H9 (cell line): Measurements from ENCODE around the gene JKAMP. TPM values are rescaled to one million over a fixed set of nuclear protein-coding genes. Genes with fewer than 3 reads are reported as not detected.

Experiments used
- DNase-seq: peaks from one replicate; pipeline ENCODE4 v3.0.0-alpha.2; 2017
- H2AFZ ChIP-seq: one replicate; pipeline ENCODE4 v1.6.1; 2013; ENCODE audit warnings: mild to moderate bottlenecking, low read length, control low read depth, moderate library complexity
- H2AK5ac ChIP-seq: 2 replicates; pipeline ENCODE4 v1.6.1; 2013; ENCODE audit warnings: low read length, control low read depth, mixed read lengths; ENCODE audit not compliant: insufficient read length
- H2BK120ac ChIP-seq: one replicate; pipeline ENCODE4 v1.6.1; 2013; ENCODE audit warnings: low read depth, mild to moderate bottlenecking, low read length, control low read depth, inconsistent platforms; ENCODE audit not compliant: poor library complexity, severe bottlenecking
- H2BK12ac ChIP-seq: 2 replicates; pipeline ENCODE4 v1.6.1; 2013; ENCODE audit warnings: low read length, control low read depth, mixed read lengths, low read depth; ENCODE audit not compliant: insufficient read length
- H2BK15ac ChIP-seq: 2 replicates; pipeline ENCODE4 v1.6.1; 2013; ENCODE audit warnings: low read depth, low read length, control low read depth
- H2BK20ac ChIP-seq: one replicate; pipeline ENCODE4 v1.6.1; 2013; ENCODE audit warnings: low read depth, mild to moderate bottlenecking, low read length, control low read depth, inconsistent platforms; ENCODE audit not compliant: poor library complexity, severe bottlenecking
- H2BK5ac ChIP-seq: 2 replicates; pipeline ENCODE4 v1.6.1; 2013; ENCODE audit warnings: low read length, control low read depth, mixed read lengths; ENCODE audit not compliant: insufficient read length
- H3K14ac ChIP-seq: 2 replicates; pipeline ENCODE4 v1.6.1; 2013; ENCODE audit warnings: low read length, control low read depth; ENCODE audit not compliant: insufficient read depth
- H3K18ac ChIP-seq: 2 replicates; pipeline ENCODE4 v1.6.1; 2013; ENCODE audit warnings: low read depth, mild to moderate bottlenecking, mixed read lengths, low read length, control low read depth; ENCODE audit not compliant: insufficient read length
- H3K23ac ChIP-seq: 2 replicates; pipeline ENCODE4 v1.6.1; 2013; ENCODE audit warnings: low read length, control low read depth, mixed read lengths, low read depth; ENCODE audit not compliant: insufficient read length
- H3K23me2 ChIP-seq: 2 replicates; pipeline ENCODE4 v1.6.1; 2013; ENCODE audit warnings: low read depth, mild to moderate bottlenecking, mixed read lengths, low read length, control low read depth; ENCODE audit not compliant: insufficient read length, poor library complexity, severe bottlenecking
- H3K27ac ChIP-seq: 2 replicates; pipeline ENCODE4 v1.5.1; 2013; ENCODE audit warnings: low read length, control low read depth, mixed read lengths, low read depth; ENCODE audit not compliant: insufficient read length
- H3K27me3 ChIP-seq: 2 replicates; pipeline ENCODE4 v1.6.1; 2013; ENCODE audit warnings: low read length, control low read depth, inconsistent platforms; ENCODE audit not compliant: insufficient read depth
- H3K4ac ChIP-seq: 2 replicates; pipeline ENCODE4 v1.6.1; 2013; ENCODE audit warnings: low read depth, mild to moderate bottlenecking, control low read depth, inconsistent platforms, low read length, moderate library complexity
- H3K4me1 ChIP-seq: 2 replicates; pipeline ENCODE4 v1.6.1; 2013; ENCODE audit warnings: low read length, control low read depth, inconsistent platforms; ENCODE audit not compliant: insufficient read depth
- H3K4me2 ChIP-seq: 2 replicates; pipeline ENCODE4 v1.6.1; 2013; ENCODE audit warnings: low read length, control low read depth, mixed read lengths; ENCODE audit not compliant: insufficient read length, insufficient read depth
- H3K56ac ChIP-seq: 2 replicates; pipeline ENCODE4 v1.6.1; 2013; ENCODE audit warnings: low read depth, mild to moderate bottlenecking, mixed read lengths, low read length, control low read depth; ENCODE audit not compliant: insufficient read length
- H3K79me1 ChIP-seq: 2 replicates; pipeline ENCODE4 v1.6.1; 2013; ENCODE audit warnings: low read depth, mild to moderate bottlenecking, moderate library complexity, low read length, control low read depth, inconsistent platforms; ENCODE audit not compliant: insufficient read depth, poor library complexity, severe bottlenecking
- H3K79me2 ChIP-seq: 2 replicates; pipeline ENCODE4 v1.6.1; 2013; ENCODE audit warnings: low read length, control low read depth, inconsistent platforms; ENCODE audit not compliant: insufficient read depth
- H3K9ac ChIP-seq: 2 replicates; pipeline ENCODE4 v1.6.1; 2013; ENCODE audit warnings: low read length, control low read depth, mixed read lengths; ENCODE audit not compliant: insufficient read length; ENCODE audit errors: extremely low read depth
- H3K9me3 ChIP-seq: one replicate; pipeline ENCODE4 v1.6.1; 2013; ENCODE audit warnings: low read depth, low read length, inconsistent platforms; ENCODE audit not compliant: control insufficient read depth
- H3T11ph ChIP-seq: one replicate; pipeline ENCODE4 v1.6.1; 2013; ENCODE audit warnings: mild to moderate bottlenecking, low read length, control low read depth, inconsistent platforms
- H4K20me1 ChIP-seq: one replicate; pipeline ENCODE4 v1.6.1; 2013; ENCODE audit not compliant: control insufficient read depth, insufficient read length, insufficient read depth
- H4K5ac ChIP-seq: 2 replicates; pipeline ENCODE4 v1.6.1; 2013; ENCODE audit warnings: low read depth, mild to moderate bottlenecking, mixed read lengths, low read length, control low read depth; ENCODE audit not compliant: insufficient read length
- H4K8ac ChIP-seq: replicated peaks from 2 replicates; pipeline ENCODE4 v1.6.1; 2013; ENCODE audit warnings: low read length, control low read depth, mixed read lengths, low read depth; ENCODE audit not compliant: insufficient read length
- H4K91ac ChIP-seq: 2 replicates; pipeline ENCODE4 v1.6.1; 2013; ENCODE audit warnings: low read depth, mild to moderate bottlenecking, moderate library complexity, mixed read lengths, low read length, control low read depth; ENCODE audit not compliant: insufficient read length
- H3K27ac Mint-ChIP-seq, 3 experiments: 2 replicates in 2 of 3; 3 replicates in 1 of 3; pipeline ENCODE4 v1.8.0; 2020 to 2021; ENCODE audit warnings: mixed read lengths in 3 of 3, mild to moderate bottlenecking in 1 of 3, moderate library complexity in 1 of 3
- H3K27me3 Mint-ChIP-seq: 2 replicates; pipeline ENCODE4 v1.8.0; 2021; ENCODE audit warnings: low read depth, mild to moderate bottlenecking, moderate library complexity, mixed read lengths
- H3K36me3 Mint-ChIP-seq, 3 experiments: 2 replicates in 2 of 3; 3 replicates in 1 of 3; pipeline ENCODE4 v1.8.0; 2020 to 2021; ENCODE audit warnings: low read depth in 3 of 3, mixed read lengths in 3 of 3; ENCODE audit not compliant: insufficient read depth in 1 of 3
- H3K4me1 Mint-ChIP-seq, 2 experiments: 2 replicates each; pipeline ENCODE4 v1.8.0; 2020; ENCODE audit warnings: mixed read lengths in 2 of 2
- H3K4me3 Mint-ChIP-seq, 2 experiments: 2 replicates in 1 of 2; 3 replicates in 1 of 2; pipeline ENCODE4 v1.8.0; 2020 to 2021; ENCODE audit warnings: mild to moderate bottlenecking in 2 of 2, mixed read lengths in 2 of 2, moderate library complexity in 1 of 2
- H3K9me3 Mint-ChIP-seq, 2 experiments: 2 replicates in 1 of 2; 3 replicates in 1 of 2; pipeline ENCODE4 v1.8.0; 2020; ENCODE audit warnings: mild to moderate bottlenecking in 2 of 2, mixed read lengths in 2 of 2, moderate library complexity in 1 of 2
- CTCF ChIP-seq: fragments of 200-600 bp; sonication (generic); conservative IDR thresholded peaks from 3 replicates; pipeline ENCODE4 v1.8.0; 2021; ENCODE audit warnings: antibody characterized with exemption, mild to moderate bottlenecking
- WGBS: extraction: QIAGEN DNeasy Blood & Tissue Kit; methylation state at CpG from one replicate; pipeline ENCODE4 v1.1.7; 2013; ENCODE audit warnings: missing lambda C conversion rate, low lambda C conversion rate, mixed read lengths; ENCODE audit not compliant: insufficient read length; ENCODE audit errors: extremely low coverage; 5-methylcytosine and 5-hydroxymethylcytosine counted together
- total RNA-seq: library from RNA; stranded (reverse); gene quantifications from 2 replicates; pipeline ENCODE4 v1.2.1, GENCODE V29; 2021

Gene JKAMP
- total RNA-seq, 1 experiment from 2014 or later: 33.8 TPM

- Mint-ChIP-seq H3K27me3 (no peaks in the 10 kb centered on the region), H3K9me3 (no peaks in the 10 kb centered on the region; a peak in 1 of 5 replicates), H3K4me1 (peaks cover 10 to 12% of the 10 kb centered on the region in 2 experiments), H3K4me3 (no peak overlapping the region), H3K36me3 (peaks cover 3 to 15% (median 5%) of the 10 kb centered on the region in 3 experiments; a peak in 5 of 7 replicates), H3K27ac (no peak overlapping the region)
- no peak overlapping the region for H4K91ac ChIP-seq
- H2AK5ac ChIP-seq: no peak overlapping the region
- H3K9ac ChIP-seq: no peak overlapping the region
- no peaks in the 10 kb centered on the region for H3K9me3 ChIP-seq
- H2AFZ ChIP-seq: no peak overlapping the region
- H3T11ph ChIP-seq: no peak overlapping the region
- H4K20me1 ChIP-seq: no peaks in the 10 kb centered on the region
- DNase-seq: no peak
- no peak overlapping the region for H4K8ac ChIP-seq
- H3K4me1 ChIP-seq: no peaks in the 10 kb centered on the region
- no peaks in the 10 kb centered on the region for H3K27me3 ChIP-seq
- no peak overlapping the region for H3K27ac ChIP-seq
- H2BK5ac ChIP-seq: no peak overlapping the region
- no peak overlapping the region for H2BK15ac ChIP-seq
- no peaks in the 10 kb centered on the region for H3K23me2 ChIP-seq
- no peak overlapping the region for H2BK120ac ChIP-seq
- H3K79me2 ChIP-seq: no peaks in the 10 kb centered on the region
- no peak overlapping the region for H3K23ac ChIP-seq
- no peak for TF ChIP-seq CTCF
- H3K18ac ChIP-seq: no peak overlapping the region
- H2BK20ac ChIP-seq: no peak overlapping the region
- no peak overlapping the region for H3K4me2 ChIP-seq
- no peaks in the 10 kb centered on the region for H3K79me1 ChIP-seq
- no peak overlapping the region for H4K5ac ChIP-seq
- no peak overlapping the region for H3K4ac ChIP-seq
- no CpG with 5 or more reads among the region's 4 CpGs for WGBS
- no peak overlapping the region for H3K14ac ChIP-seq
- H3K56ac ChIP-seq: no peak overlapping the region
- H2BK12ac ChIP-seq: no peak overlapping the region
Measured at GRCh38 chr14:59503256-59503655, 18.9 kb downstream of the JKAMP start.
